ENCODE data around the gene LCA5.

Gene LCA5

GRCh38 chr6:79468116-79468515 lies 69.1 kb downstream of the LCA5 start:
- no peak for TF ChIP-seq CTCF (IDR thresholded peaks at IDR 0.05; ENCODE audit: insufficient read depth, missing control alignments)
- DNase-seq (ENCODE audit: insufficient read length, low spot score): no peak
- no peak for FAIRE-seq

GRCh38 chr6:79467716-79468115 lies 69.5 kb downstream of the LCA5 start:
- no peak for TF ChIP-seq CTCF (IDR thresholded peaks at IDR 0.05; ENCODE audit: insufficient read depth, missing control alignments)
- FAIRE-seq (no peak), DNase-seq (ENCODE audit: insufficient read length, low spot score) (no peak)

GRCh38 chr6:79466207-79466834 lies 70.9 kb downstream of the LCA5 start:
- peak; percentile 51 for TF ChIP-seq CTCF (IDR thresholded peaks at IDR 0.05; ENCODE audit: insufficient read depth, missing control alignments)
- FAIRE-seq (peak; percentile 71), DNase-seq (ENCODE audit: insufficient read length, low spot score) (no peak)

- no peak for TF ChIP-seq CTCF (IDR thresholded peaks at IDR 0.05; ENCODE audit: insufficient read depth, missing control alignments)
- FAIRE-seq (no peak), DNase-seq (ENCODE audit: insufficient read length, low spot score) (no peak)
Measured at GRCh38 chr6:79465381-79465780, 71.8 kb downstream of the LCA5 start.

DNA sequence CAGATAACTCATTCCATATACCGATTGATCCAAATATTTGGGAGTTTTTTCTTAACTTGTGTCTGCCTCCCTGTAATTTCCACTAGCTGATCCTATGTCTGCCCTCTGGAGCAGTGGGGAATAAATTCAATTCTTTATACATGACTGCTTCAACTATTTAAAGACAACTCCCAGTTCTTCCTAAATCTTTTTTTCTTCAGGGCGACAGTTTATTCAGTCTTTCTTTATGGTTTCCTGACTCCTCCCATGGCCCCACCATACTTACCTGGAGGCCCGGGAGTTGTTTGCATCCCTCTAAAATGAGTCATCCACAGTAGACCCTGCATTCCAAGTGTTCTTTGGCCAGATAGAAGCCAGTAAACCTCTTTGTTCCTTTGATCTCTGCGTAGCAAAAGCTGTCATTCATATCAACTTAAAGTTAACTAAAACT lies 73.6 kb downstream of the LCA5 start:
- TF ChIP-seq CTCF (IDR thresholded peaks at IDR 0.05; ENCODE audit: insufficient read depth, missing control alignments): no peak
- DNase-seq (ENCODE audit: insufficient read length, low spot score) (no peak), FAIRE-seq (no peak)

DNA sequence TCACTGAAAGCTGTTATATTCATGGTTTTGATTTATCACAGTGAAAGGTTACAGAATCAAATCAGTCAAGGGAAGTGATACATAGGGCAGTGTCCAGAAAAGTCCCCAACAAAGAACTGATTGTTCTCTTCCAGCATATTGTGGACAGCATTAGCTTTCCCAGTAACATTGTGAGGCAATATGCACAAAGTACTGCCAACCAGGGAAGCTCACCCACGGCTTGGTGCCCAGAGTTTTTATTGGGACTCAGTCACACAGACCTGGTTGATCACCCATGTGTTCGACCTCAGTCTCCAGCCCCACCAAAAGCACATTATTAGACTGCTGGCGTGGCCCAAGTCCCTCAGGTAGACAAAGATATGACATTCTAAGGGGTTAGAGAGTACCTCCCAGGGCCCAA lies 76.0 kb downstream of the LCA5 start:
- TF ChIP-seq CTCF (IDR thresholded peaks at IDR 0.05; ENCODE audit: insufficient read depth, missing control alignments): no peak
- FAIRE-seq: no peak
- no peak for DNase-seq (ENCODE audit: insufficient read length, low spot score)

- no peak for TF ChIP-seq CTCF (IDR thresholded peaks at IDR 0.05; ENCODE audit: insufficient read depth, missing control alignments)
- no peak for FAIRE-seq
- no peak for DNase-seq (ENCODE audit: insufficient read length, low spot score)
Measured at GRCh38 chr6:79455446-79455845, 81.8 kb downstream of the LCA5 start.

Measured in D721Med (cell line).